Smooth muscle cell of bladder (primary cell): ENCODE measurements around the gene OR9I1. TPM values are rescaled to one million over a fixed set of nuclear protein-coding genes. Genes with fewer than 3 reads are reported as not detected.

Experiments used
- total RNA-seq: library from RNA; depleted of rRNA; stranded (reverse); fragments of >200 nt; gene quantifications from 2 replicates; pipeline ENCODE4 v1.2.3, GENCODE V29; 2014

Gene OR9I1
- not detected in 2 replicates for total RNA-seq

GRCh38 chr11:58125469-58125868, at the start of gene OR9I1:
Gene OR9I1 (minus strand): TSS chr11:58125530. CDS start chr11:58119444, 6,086 bp downstream.

Other genes with a start within 250 kb of the OR9I1 start
- not detected in 2 replicates for gene OR9Q1, start 101.6 kb downstream of the OR9I1 start, total RNA-seq
- gene OR6Q1, start 94.6 kb downstream of the OR9I1 start, total RNA-seq, result not detected in 2 replicates
- gene OR9Q2, start 63.5 kb upstream of the OR9I1 start, total RNA-seq, result not detected in 2 replicates
- not detected in 2 replicates for gene OR1S2, start 78.6 kb upstream of the OR9I1 start, total RNA-seq
- not detected in 2 replicates for gene OR1S1, start 87.2 kb upstream of the OR9I1 start, total RNA-seq
- not detected in 2 replicates for gene OR10Q1, start 103.4 kb upstream of the OR9I1 start, total RNA-seq
- gene OR10W1, start 142.7 kb upstream of the OR9I1 start, total RNA-seq, result not detected in 2 replicates
- gene OR5B17, start 233.5 kb upstream of the OR9I1 start, total RNA-seq, result not detected in 2 replicates